GM19395 (cell line): Measurements from ENCODE around the gene KRTAP24-1.

ENCODE experiments used
- ATAC-seq: cut with Tn5 transposase; IDR thresholded peaks from one replicate; pipeline ENCODE4 v1.9.1; 2021; ENCODE audit warnings: mild to moderate bottlenecking, moderate library complexity; ENCODE audit not compliant: unreplicated experiment

Gene KRTAP24-1

GRCh38 chr21:30234643-30235042, 48.1 kb downstream of the KRTAP24-1 start:
- ATAC-seq, result no peak

GRCh38 chr21:30234050-30234449, 48.7 kb downstream of the KRTAP24-1 start:
- no peak for ATAC-seq

- no peak for ATAC-seq
Measured at GRCh38 chr21:30233228-30234020, 49.3 kb downstream of the KRTAP24-1 start.

- no peak for ATAC-seq
Measured at GRCh38 chr21:30232011-30232410, 50.7 kb downstream of the KRTAP24-1 start.
